Endometrial microvascular endothelial cells (primary cell): ENCODE results near the gene SYT17. TPM values are rescaled to one million over a fixed set of nuclear protein-coding genes. Genes with fewer than 3 reads are reported as not detected.

Experiments
- in situ Hi-C: cut with HindIII; loops from 2 replicates; pipeline ENCODE4 v1.10.0; 2017; ENCODE audit warnings: low sequenced_read_pairs, low pct_unique_long_range_greater_than_20kb; ENCODE audit errors: inconsistent ontology term
- total RNA-seq: library from RNA; depleted of rRNA; stranded (reverse); fragments of >200 nt; gene quantifications from one replicate; pipeline ENCODE4 v1.2.3, GENCODE V29; 2015; ENCODE audit errors: inconsistent ontology term

Gene SYT17
- total RNA-seq, 1 donor from 2014 or later, result not detected

DNA sequence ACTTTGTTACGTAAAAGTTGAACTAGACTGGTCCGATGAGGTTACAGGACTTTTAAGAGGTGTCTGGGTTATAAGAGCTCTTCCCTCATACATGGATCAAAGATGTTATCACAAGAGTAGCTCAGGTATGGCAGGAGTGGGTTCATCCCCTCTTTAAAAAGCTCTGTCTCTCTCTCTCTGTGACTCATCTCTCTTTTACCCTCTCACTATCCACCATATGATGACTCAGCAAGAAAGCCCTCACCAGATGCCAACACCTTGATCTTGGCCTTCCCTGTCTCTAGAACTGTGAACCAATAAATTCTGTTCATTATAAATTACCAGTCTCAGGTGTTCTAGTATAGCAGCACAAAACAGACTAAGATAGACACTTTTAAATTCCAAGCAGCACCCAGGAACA, 115.6 kb downstream of the SYT17 start:
- in situ Hi-C loops, result no loop called here

DNA sequence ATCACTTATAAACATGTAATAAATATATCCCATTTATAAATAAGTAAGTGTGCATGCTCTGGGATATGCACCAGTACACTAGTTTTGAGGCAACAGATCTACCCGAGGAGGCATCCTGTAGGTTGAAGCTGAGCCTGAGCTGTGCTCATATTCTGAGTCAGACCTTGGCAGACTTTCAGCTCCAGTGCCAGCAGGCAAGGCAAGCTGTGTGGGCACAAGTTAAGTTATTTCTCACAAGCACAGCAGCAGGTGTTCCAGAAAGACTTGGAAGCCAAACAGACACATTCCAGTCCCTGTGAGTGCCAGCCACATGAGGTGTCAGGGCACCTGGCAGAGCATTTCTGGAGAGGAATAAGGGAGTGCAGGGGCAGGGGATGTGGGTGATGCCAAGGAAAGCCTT, 116.2 kb downstream of the SYT17 start:
- in situ Hi-C loops, result no loop called here

DNA sequence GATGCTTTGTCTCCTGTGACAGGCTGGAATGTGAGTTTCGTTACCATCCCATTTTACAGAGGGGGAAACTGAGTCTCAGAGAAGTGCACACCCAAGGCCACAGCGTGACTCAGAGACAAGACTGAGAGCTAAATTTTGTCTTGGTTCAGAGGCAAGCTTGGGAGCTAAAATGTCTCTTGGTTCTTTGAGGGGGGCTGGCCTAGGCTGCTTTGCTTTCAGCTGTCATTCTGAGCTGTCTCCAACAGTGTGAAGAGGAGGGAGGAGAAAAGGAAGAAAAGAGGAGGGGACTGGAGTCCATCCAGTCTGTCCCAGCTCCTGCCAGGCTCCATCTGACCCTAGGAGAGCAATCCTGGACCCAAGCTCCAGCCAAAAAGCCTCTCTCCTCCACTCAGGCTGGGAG, 117.4 kb downstream of the SYT17 start, which contains the start of gene CLEC19A:
CLEC19A (plus strand) TSS at position 301 of the 400 bp plus-strand sequence. CDS start 121 bp downstream, outside the sequence.
- in situ Hi-C loops, result no loop called here

DNA sequence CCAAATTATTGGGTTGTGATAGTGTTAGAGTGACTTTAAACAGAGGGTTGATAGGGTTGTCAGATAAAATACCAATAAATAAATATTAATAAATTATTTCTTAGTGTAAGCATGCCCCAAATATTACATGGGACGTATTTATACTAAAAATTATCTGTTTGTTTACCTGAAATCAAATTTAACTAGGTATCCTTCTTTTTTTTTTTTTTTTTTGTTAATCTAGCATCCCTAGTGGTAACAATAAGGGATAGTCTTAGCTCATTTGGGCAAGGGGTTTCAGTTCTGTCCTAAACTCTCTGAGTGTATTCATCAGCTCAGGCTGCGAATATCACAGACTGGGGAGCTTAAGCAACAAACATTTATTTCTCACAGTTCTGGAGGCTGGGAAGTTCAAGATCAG, 118.8 kb downstream of the SYT17 start:
- in situ Hi-C loops, result no loop called here

DNA sequence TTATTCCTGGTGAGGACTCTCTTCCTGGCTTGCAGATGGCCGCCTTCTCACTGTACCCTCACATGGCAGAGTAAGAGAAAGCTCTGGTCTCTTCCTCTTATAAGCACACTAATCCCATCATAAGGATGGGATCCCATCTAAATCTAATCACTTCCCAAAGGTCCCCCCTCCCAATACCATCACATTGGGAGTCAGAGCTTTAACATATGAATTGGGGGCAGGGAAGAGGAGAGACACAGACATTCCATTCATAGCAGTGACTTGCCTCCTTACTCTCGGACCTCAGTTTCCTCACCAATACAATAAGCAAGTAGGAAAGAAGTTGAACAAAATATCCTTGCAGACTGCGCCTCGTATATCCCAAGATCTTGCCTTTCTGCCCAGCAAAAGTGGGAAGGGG, 119.2 kb downstream of the SYT17 start:
- in situ Hi-C loops, result no loop called here

DNA sequence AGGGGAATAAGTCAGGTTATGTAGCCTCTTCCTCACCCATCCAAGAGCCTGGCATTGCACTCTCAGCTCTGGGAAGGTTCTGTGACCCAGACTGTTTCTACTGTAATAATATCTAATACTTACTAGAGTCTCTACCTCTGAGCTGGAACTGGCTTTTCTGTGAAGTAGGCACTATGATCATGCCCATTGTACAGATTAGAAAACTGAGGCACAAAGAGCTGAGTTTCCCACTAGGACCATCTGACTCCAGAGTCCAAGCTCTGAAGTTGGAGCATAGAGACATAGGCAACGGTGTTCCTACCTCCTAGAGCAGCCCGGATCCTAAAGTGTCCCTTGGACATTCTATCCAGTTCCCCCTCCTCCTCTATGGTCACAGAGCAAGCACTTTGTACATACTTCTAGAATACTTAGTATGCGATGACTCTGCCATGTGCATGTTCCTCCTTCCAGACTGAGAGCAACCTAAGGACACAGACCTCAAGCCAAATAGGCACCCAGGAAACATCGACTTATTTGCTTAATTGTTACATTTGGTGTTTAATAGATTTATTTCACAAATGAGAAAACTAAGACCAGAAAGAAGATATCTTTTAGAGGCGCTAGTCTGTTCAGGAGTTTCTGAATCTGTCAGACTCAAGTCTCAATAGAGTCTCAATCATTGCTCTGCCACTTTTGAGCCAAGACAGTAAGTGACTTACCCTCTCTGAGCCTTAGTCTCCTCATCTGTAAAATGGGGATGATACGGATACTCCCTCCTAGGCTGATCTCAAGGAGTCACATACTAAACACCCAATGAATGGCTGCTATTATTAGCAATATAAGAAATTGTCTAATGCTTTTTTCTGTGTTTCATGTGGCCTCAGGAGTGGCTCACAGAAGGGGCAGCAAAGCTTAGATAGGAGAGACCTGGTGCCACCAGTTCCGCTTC, 121.1 kb downstream of the SYT17 start:
- in situ Hi-C loops, result no loop called here

DNA sequence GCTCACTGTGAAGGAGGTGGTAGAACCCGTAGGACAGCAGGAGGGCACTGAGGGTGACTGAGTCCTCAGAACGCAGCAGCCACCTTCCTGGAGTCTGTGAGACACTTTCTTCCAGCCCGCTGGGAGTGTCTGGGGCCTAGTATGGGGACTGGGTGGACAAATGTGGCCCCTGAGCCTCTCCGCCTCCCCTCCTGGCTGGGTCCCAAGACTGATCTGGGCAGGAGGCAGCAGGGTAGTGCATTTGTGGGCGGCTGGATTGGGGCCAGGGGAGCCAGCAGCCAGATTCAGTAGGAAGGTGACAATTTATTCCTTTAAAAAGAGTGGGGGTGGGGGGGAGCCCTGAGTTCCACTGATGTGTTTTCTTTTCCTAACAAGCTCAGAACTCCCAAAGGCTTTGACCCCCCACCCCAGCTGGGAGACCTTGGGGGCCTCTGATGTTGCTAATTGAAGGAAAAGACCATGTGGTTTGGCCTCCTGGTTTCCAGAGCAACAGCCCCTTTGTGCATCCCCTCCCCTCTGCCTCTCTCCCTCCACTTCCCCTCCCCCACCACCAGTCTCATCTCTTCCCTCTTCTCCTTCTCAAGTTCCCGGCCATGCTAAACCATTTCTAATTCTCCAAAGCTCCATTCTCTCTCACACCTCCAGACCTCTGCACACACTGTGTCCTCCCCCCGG, 121.9 kb downstream of the SYT17 start:
- in situ Hi-C loops, result no loop called here

DNA sequence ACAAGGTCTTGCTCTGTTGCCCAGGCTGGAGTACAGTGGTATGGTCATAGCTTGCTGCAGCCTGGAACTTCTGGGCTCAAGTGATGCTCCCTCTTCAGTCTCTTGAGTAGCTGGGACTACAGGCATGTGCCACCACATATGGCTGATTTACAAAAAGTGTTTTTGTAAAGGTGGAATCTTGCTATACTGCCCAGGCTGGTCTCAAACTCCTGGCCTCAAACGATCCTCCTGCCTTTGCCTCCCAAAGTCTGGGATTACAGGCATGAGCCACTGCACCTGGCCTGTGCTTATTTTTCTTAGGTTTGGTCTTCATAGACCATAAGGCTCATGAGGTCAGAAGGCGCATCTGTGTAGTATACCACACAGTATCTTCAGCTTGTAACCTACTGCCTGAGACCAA, 122.8 kb downstream of the SYT17 start:
- in situ Hi-C loops, result no loop called here

DNA sequence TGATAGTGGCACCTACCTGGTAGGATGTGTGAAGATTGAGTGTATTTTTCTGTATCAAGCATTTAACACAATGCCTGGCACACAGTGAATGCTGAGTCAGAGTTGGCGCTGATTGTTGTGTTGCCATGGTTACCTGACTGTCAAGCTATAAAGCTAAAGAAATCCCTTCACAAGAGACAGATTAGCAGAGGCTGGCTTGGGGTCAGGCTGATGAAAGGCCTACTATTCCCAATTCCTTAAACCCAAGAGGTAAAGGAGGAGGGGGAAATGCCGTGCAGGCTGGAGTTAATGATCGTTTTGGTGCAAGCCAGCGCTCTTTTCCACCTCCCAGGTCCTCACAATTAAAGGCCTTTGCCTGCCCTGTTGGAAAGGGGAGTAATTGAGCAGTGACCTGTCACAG, 123.4 kb downstream of the SYT17 start:
- in situ Hi-C loops, result no loop called here

DNA sequence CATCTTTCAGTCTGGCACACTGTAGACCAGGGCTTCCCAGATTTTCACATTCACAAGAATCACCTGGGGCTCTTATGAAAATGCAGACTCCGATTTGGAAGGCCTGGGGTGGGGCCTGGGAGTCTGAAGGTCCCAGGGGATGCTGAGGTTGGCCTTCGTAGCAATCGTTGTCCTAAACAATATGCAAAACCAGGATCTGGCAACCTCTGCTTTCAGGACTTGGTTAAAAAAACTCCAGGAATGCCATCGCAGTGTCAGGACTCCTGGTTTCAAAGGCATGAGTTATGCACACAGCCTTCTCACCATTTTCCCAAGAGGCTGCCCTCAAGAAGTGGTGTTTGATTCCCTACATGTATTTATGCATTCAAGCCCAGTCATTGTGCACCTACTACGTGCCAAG, 124.1 kb downstream of the SYT17 start:
- in situ Hi-C loops, result no loop called here

DNA sequence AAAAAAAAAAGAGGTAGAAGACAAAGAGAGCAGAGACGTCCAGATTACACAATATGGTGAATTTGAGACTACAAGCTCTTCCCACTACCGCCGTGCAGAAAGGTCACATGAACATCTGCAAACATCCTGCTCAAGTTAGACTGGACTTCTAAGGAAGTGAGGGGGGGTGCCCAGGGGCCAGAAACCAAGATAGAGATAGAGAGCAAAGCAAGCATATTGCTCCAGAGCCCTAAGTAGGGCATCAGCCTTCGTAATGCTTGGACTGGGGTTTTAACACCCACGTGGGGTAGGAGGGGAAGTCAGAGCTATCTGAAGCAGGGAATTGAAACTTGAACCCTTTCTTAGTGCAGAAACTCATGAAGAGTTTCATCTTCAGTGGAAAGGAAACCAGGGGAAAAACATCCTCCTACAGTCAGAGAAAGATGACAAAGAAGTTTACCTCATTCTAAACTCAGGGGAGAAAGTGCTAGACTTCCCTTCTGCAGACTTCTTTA, 126.2 kb downstream of the SYT17 start:
- in situ Hi-C loops, result no loop called here

DNA sequence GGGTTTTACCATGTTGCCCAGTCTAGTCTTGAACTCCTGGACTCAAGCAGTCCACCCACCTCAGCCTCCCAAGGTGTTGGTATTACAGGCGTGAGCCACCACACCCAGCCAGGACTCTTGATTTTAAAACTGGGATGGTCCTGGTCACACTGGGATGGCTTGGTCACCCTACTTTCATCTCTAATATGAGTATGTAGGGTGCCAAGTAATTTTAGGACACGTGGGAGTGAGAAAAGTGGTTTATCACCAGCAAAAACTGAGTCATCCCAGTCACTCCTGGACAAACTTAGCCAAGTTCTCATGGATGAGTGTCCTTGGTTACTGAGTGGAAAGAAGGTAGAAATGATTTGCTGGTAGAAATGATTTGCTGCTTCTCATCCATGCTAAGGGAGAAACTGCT, 127.4 kb downstream of the SYT17 start:
- in situ Hi-C loops, result no loop called here

DNA sequence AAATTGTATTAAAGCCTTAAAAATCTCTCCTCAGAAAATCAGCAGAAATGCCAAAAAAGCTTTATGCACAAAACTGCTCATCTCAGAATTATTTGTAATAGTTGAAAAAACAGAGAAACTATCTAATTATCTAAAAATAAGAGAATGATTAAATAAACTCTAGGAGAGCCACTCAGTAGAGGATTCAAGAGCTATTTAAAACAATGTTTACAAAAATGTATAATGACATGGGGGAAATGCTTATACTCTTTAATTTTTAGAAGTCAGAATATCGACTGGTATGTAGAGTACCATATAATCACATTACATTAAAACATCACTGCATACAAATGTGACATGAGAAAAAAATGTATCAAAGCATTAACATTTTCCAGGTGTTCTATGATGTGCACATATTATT, 129.4 kb downstream of the SYT17 start:
- in situ Hi-C loops, result no loop called here

DNA sequence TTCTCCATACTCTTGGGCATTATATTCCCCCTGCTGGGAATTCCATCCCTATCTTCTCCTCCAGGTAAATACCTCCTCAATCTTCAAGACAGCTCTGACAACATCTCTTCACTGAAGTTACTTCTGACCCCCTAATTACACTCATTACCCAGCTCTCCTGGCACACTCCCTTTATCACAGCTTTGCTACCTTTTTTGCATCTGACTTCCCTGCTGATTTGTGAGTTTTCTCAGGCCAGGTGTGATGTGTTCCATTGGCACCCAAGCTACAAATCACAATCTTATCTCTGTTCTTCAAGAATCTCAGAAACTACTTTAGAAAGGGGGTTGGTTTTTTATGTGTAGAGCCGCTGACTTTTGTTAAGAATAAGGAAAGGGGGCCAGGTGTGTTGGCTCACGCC, 131.5 kb downstream of the SYT17 start:
- in situ Hi-C loops, result no loop called here

DNA sequence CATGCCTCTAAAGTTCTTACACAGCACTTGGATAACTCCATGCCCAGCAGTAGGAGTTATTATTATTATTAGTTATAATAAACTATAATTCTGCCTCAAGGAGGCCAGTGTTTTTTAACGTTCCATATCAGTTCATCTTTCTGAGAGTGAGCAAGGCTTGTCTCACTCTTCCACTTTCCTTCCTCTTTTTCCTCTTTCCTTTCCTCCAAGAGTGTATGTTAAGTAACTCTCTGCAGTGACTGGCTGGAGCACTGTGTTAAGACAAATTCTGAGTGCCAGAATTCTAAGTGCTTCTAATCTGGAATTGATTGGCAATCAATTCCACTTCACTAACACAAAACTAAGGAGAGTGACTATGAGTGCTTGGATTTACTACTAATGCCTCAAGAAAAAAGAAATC, 133.9 kb downstream of the SYT17 start:
- in situ Hi-C loops, result no loop called here

DNA sequence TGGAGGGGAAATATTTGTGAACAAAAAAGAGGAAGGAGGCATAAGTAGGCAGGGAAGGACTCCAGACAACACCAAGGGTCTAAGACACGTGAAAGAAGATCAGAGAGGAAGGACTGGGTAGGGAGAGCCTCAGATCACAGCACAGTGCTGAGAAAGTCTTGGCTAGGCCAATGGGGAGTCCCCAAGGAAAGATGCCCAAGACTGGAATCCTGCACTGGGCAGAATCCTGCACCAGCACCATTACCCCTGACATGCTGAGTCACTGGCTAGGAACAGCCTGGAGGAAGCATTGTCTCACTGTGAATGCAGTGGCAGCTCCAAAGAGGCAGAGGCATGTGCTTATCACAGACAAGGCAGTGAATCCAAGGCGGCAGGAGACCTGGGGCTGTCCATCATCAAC, 136.7 kb downstream of the SYT17 start:
- in situ Hi-C loops, result no loop called here

DNA sequence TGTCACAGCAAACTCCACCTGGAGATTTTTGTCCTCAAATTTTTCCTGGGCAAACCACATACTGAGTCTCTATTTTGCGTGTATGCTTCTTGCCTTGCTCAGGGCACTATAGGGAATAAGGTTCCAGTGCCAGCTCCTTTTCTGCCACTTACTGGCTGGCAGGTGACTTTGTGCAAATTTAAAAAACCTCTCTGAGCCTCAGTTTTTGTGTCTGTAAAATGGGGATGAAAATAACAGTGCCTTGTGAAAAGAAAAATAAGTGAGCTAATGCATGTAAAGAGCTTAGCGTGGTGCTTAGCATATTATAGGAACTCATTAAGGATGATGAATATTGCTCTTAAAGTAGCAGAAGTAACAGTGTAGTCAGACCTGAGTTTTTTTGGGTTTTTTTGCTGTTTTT, 137.4 kb downstream of the SYT17 start:
- in situ Hi-C loops, result no loop called here

DNA sequence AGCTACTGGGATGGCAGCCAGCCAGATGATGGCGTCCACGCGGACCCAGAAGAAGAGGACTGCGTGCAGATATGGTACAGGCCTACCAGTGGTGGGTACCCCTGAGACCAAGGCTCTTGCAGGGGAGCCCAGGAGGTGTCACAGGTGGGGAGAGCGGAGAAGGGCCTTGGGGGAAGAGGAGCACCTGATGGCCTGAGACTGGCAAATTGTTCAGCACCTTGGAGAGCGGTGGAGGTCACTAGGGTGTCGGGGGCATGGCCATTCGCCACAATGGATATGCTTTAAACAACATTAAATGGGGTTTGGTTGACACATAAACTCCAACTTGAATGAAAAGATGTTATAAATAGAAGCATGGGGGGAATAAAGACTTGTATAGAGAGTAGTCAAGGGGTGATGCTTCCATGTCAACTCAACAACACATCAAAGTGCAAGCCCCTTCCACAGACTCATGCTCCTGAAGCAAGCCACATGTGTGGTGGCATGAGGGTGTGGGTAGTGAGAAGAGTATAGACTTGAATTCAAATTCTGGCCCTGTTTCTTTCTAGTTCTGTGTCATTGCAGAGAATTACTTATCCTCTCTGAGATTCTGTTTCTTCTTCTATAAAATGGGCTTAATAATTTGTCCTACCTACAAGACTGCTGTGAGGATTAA, 139.7 kb downstream of the SYT17 start:
- in situ Hi-C loops, result no loop called here

DNA sequence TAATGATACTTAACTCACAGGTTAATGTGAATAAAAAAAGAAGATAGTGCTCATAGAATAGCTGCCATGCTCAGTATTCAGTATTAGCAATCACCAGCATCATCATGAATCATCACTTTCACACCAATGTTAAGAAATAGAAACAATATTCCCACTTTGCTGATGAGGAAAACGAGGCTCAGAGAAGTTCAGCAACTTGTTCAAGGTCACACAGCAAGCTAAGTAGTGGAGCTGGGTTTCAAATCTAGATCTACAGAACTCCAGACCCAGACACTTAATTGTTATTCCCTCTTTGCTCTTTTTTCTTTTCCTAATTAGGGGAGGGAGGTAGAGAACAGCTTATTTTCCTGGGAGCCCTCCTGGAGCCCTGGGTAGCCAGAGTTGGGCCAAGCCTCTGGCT, 140.4 kb downstream of the SYT17 start:
- in situ Hi-C loops, result no loop called here

DNA sequence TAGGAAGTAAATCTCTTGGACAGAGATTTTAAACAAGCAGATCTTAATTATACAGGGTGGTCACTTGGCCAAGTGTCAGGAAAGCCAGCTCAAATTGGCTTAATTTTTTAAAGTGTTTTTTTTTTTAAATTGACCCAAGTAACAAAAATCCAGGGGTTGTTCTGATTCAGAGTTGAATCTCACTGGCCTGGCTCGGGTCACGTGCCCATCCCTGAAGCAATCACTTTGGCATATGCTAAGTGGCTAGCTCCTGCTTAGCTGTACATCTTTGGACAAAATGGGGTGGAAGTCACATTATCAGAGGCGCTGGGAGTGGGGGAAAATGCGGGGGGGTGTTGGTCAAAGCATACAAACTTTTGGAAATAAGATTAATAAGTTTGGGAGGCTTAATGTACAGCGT, 141.1 kb downstream of the SYT17 start:
- in situ Hi-C loops, result no loop called here
